Measurements from ENCODE around the gene LRP1.

The LRP1 gene

GRCh38 chr12:57240066-57240921, 112.0 kb downstream of the LRP1 start:
- DNase-seq, result peak; percentile 77 to 83

- DNase-seq, result no peak
Observed at GRCh38 chr12:57240926-57241401, 112.7 kb downstream of the LRP1 start.

- no peak for DNase-seq
Observed at GRCh38 chr12:57241402-57242310, 113.4 kb downstream of the LRP1 start.

- DNase-seq, result no peak
Observed at GRCh38 chr12:57242329-57242690, 114.0 kb downstream of the LRP1 start.

GRCh38 chr12:57242691-57243454, 114.6 kb downstream of the LRP1 start:
- peak; percentile 60 to 65 for DNase-seq

- DNase-seq, result peak; percentile 78 to 82
Observed at GRCh38 chr12:57243521-57244311, 115.4 kb downstream of the LRP1 start.

GRCh38 chr12:57244312-57244696, 116.0 kb downstream of the LRP1 start:
- no peak for DNase-seq

GRCh38 chr12:57247041-57247440, 118.8 kb downstream of the LRP1 start:
- DNase-seq, result no peak

GRCh38 chr12:57248934-57249742, 120.9 kb downstream of the LRP1 start:
- DNase-seq, result no peak

- no peak for DNase-seq
Observed at GRCh38 chr12:57250541-57250940, 122.3 kb downstream of the LRP1 start.

- no peak for DNase-seq
Observed at GRCh38 chr12:57250956-57251355, 122.7 kb downstream of the LRP1 start, which contains the start of gene STAC3. STAC3 (minus strand) TSS chr12:57251187; CDS start chr12:57249636, 1,551 bp downstream.

- DNase-seq, result no peak
Observed at GRCh38 chr12:57254506-57255280, 126.4 kb downstream of the LRP1 start.

GRCh38 chr12:57255916-57256315, 127.6 kb downstream of the LRP1 start:
- DNase-seq, result no peak

GRCh38 chr12:57258977-57259970, 131.0 kb downstream of the LRP1 start:
- no peak for DNase-seq

- DNase-seq, result no peak
Observed at GRCh38 chr12:57260366-57260765, 132.1 kb downstream of the LRP1 start.

GRCh38 chr12:57261428-57261865, 133.2 kb downstream of the LRP1 start:
- DNase-seq, result no peak

- no peak for DNase-seq
Observed at GRCh38 chr12:57262126-57262822, 134.0 kb downstream of the LRP1 start.
